Activated naive CD8-positive, alpha-beta T cell (primary cell): Measurements from ENCODE around the gene OLIG2.

Source experiments
- H3K27ac Mint-ChIP-seq: one replicate; pipeline ENCODE4 v1.8.0; 2021; ENCODE audit warnings: mixed read lengths
- H3K27me3 Mint-ChIP-seq: one replicate; pipeline ENCODE4 v1.8.0; 2021; ENCODE audit warnings: mixed read lengths
- H3K36me3 Mint-ChIP-seq: one replicate; pipeline ENCODE4 v1.8.0; 2021; ENCODE audit warnings: mixed read lengths
- H3K4me1 Mint-ChIP-seq: one replicate; pipeline ENCODE4 v1.8.0; 2021; ENCODE audit warnings: low read depth, mixed read lengths
- H3K4me3 Mint-ChIP-seq: one replicate; pipeline ENCODE4 v1.8.0; 2021; ENCODE audit warnings: mild to moderate bottlenecking, mixed read lengths
- H3K9me3 Mint-ChIP-seq: one replicate; pipeline ENCODE4 v1.8.0; 2021; ENCODE audit warnings: low read depth, mixed read lengths

Gene OLIG2

DNA sequence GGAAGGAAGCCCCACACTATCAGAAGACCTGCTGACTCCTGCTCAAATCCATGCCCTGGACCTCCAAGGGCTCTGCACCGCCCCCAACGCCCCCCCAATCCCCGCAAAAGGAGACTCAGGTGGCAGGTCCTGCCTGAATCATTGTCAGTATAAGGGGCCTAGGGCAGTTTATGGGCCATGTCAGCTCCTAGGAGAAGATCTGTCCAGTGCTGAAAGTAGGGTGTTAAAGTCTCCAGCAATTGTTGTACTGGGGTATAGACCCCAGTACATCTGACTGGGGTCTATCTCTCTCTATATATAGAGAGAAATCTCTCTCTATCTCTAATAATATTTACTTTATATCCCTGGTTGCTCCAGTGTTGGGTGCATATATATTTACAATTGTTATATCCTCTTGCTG is 12.1 kb upstream of the OLIG2 start:
- no peaks in the 10 kb centered on the region for H3K4me1 Mint-ChIP-seq
- H3K27me3 Mint-ChIP-seq: peaks cover 38% of the 10 kb centered on the region

DNA sequence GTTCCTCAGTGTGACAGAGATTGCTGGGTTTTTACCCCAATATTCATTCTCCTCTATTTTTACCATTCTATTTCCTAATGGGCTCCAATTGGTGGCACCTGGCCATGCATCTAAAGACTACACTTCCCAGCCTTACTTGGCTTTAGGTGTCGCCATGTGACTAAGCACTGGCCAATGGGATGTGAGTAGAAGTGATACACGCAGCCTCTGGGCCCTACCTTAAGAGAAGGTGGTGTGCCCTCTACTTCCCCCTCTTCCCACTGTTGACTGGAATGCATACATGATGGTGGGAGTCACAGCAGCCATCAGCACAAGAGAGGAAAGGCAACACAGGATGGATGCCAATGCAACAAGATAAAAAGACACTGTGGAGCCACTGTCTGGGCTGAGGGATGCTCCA is 11.4 kb upstream of the OLIG2 start:
- H3K4me3 Mint-ChIP-seq: no peak overlapping the region
- no peak overlapping the region for H3K27ac Mint-ChIP-seq
- peaks cover 43% of the 10 kb centered on the region for H3K27me3 Mint-ChIP-seq
- no peaks in the 10 kb centered on the region for H3K9me3 Mint-ChIP-seq
- peaks cover 6% of the 10 kb centered on the region for H3K4me1 Mint-ChIP-seq
- H3K36me3 Mint-ChIP-seq: no peaks in the 10 kb centered on the region

More for the DNA sequence above, 12.1 kb upstream of the OLIG2 start:
- Mint-ChIP-seq H3K4me3 (no peak overlapping the region), H3K9me3 (no peaks in the 10 kb centered on the region), H3K27ac (no peak overlapping the region), H3K36me3 (no peaks in the 10 kb centered on the region)

DNA sequence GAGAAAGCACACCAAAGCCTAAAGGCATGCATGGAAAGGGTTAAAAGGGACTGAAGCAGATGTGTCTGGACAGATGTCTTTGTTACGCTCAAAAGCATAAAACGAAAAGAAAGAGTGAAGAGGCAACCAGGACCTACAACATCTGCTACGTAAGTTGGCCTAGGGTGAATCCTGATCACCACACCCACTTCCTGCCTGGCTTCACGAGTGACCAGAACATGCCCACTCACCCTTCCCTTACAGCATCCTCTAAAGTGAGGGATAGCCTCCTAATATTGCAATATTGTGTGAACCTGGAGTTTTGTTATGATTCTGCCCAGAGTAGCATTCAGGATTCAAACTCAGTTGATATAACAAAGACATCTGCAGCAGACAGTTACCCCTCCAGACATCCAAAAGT is 10.6 kb upstream of the OLIG2 start:
- Mint-ChIP-seq H3K4me3 (no peak overlapping the region), H3K27me3 (peaks cover 45% of the 10 kb centered on the region), H3K36me3 (no peaks in the 10 kb centered on the region), H3K4me1 (peaks cover 8% of the 10 kb centered on the region), H3K27ac (no peak overlapping the region), H3K9me3 (no peaks in the 10 kb centered on the region)

DNA sequence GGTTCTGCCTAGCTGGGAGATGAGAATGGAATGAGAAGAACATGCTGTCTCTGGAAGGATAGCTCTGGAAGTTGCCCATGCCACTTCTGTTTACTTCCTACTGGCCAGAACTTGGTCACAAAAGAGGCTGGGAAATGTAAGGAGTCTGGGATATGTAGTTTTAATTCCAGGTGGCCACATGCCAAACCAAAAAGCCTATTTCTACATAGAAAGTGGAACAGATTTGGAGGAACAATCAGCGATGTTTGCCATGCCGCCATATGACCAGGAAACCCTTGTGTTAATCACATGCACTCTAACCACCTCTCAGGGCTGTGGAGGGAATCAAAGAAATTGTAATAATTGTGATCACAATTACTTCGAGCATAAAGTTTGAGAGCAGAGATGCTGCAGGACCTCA is 10.0 kb upstream of the OLIG2 start:
- no peak overlapping the region for H3K4me3 Mint-ChIP-seq
- peaks cover 13% of the 10 kb centered on the region for H3K4me1 Mint-ChIP-seq
- H3K27me3 Mint-ChIP-seq: peaks cover 44% of the 10 kb centered on the region
- H3K9me3 Mint-ChIP-seq: no peaks in the 10 kb centered on the region
- H3K36me3 Mint-ChIP-seq: no peaks in the 10 kb centered on the region
- H3K27ac Mint-ChIP-seq: no peak overlapping the region

DNA sequence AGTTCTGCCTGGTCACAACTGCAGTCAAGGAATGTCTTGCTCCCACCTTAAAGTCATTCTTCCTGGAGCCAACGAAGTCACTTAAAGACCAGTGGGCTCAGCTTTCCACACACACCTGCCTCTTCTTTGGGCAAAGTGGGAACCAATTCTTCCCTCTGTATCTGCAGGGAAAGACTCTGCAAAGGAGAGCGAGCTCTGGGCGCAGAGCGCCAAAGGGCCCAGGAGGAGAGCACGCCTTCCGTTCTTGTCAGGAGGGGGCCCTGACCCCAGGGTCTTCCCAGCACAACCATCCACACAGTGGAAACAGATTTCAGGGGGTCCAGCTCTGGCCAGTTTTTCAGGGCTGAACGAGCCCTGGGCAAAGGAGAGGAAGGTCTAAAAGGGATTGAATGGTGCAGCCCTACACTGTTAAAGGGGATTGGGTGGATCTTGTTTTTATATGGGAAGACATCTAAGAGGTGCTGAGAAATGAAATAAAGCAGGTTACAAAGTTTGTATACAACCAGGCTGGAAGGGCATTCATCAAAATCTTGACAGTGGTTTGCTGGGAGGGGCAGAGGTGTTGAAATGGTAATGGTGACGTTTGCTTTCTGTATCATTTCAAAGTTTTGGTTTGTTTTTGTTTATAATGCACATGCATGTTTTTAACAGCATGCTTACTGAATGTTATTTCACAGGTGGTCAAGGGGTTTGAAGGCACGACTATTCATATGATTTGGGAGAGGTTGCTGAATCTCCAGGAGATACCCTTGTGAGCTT is 6.8 kb upstream of the OLIG2 start:
- Mint-ChIP-seq H3K36me3 (no peaks in the 10 kb centered on the region), H3K27me3 (peaks cover 59% of the 10 kb centered on the region), H3K27ac (no peak overlapping the region), H3K9me3 (no peaks in the 10 kb centered on the region), H3K4me1 (peaks cover 28% of the 10 kb centered on the region), H3K4me3 (peak overlapping the region; percentile 81)

DNA sequence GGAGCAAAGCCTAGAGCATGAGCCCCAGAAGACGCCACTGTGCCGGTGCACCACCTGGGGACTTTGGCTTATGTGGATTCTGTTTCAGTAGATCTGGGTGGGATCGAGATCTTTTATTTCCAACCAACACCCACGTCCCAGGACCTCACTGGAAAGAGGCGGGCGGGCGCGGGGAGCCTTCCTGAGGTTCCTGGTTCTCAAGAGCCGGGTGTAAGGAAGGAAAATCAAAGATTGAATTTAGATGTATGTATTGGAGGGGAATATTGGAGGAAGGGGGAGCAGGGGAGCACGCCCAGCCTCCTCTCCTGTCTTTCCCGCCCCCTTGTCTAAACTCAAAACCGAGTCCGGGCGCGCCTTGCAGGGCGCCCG is 6.2 kb upstream of the OLIG2 start:
- Mint-ChIP-seq H3K36me3 (no peaks in the 10 kb centered on the region), H3K27me3 (peaks cover 59% of the 10 kb centered on the region), H3K4me3 (peak overlapping the region; percentile 81), H3K9me3 (no peaks in the 10 kb centered on the region), H3K4me1 (peaks cover 34% of the 10 kb centered on the region), H3K27ac (no peak overlapping the region)

DNA sequence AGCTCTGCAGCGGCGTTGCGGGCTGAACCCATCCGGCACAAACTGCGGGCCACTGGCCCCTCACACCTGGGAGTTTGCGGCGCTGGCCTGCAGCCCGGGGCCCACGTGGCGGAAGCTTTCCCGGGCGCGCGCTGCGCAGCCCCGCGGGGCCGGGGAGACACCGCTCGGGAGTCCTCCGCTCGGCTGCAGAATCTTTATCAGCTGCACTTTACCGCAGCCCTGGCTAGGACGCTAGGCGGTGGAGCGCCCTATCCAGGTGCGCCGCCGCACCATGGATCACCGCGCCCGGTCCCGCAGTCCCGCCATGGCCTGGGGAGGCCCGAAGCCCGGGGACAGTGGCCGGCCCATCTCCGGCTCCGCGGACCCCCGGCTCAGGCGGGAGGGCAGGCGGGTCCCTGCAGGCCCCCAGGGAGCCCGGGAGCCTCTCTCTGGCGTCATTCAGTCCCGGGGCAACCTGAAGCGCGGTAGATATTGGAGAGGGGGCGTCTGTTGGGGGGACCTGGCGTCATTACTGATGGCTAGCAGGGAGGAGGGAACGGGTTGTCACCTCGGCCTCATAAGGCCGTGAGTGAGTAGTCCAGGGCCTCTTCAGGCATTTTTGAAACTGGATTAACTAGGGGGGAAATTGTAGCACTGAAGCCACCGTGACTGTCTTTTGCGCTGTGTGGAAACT is 5.7 kb upstream of the OLIG2 start:
- Mint-ChIP-seq H3K9me3 (no peaks in the 10 kb centered on the region), H3K36me3 (no peaks in the 10 kb centered on the region), H3K4me3 (peak overlapping the region; percentile 81), H3K27ac (no peak overlapping the region), H3K4me1 (peaks cover 38% of the 10 kb centered on the region), H3K27me3 (peaks cover 62% of the 10 kb centered on the region)

DNA sequence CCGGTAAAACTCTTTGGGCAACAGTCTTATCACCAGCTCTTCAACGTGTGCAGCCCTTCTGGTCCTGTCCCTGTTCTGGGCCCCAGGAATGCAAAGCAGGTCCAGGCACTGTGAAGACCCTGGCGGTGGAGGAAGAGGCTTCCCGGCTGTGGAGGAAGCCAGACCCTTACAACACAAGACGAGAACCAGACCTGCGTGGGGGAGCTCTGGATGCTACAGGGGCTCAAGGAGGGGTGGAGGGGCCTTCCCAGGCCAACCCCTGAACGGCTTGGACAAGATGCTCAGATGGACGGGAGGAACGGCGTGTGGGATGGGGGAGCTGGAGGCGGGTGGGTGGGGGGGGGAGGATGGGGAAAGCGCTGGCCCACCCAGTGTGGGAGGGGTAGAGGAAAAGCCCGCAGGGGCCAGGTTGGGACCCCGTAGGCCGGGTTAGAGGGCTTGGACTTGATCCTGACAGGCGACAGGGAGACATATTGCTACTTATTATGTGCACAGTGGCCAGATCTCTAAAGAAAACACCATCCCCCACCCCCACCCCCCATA is 5.1 kb upstream of the OLIG2 start:
- no peak overlapping the region for H3K27ac Mint-ChIP-seq
- no peaks in the 10 kb centered on the region for H3K36me3 Mint-ChIP-seq
- peaks cover 38% of the 10 kb centered on the region for H3K4me1 Mint-ChIP-seq
- peak overlapping the region; percentile 77 for H3K4me3 Mint-ChIP-seq
- H3K9me3 Mint-ChIP-seq: no peaks in the 10 kb centered on the region
- H3K27me3 Mint-ChIP-seq: peaks cover 60% of the 10 kb centered on the region

DNA sequence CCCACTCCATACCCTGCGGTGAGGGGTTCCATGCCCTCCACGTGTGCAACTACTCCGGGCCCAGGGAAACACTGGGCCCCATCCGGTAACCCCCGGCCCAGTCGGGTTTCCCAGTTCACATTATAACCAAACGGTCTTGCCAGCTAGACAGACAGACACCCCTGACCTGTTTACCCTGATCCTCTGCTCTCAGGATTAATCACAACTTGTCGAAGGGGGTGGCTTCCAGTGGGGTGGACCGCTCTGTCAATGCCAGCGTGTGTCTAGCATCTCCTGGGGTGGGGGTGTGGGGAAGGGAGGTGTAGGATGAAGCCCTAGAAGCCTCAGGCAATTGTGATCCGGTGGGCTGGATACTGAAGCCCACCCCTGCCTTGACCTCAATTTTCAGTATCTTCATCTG is 4.6 kb upstream of the OLIG2 start:
- peak overlapping the region; percentile 20 for H3K4me3 Mint-ChIP-seq
- H3K4me1 Mint-ChIP-seq: peaks cover 42% of the 10 kb centered on the region
- no peak overlapping the region for H3K27ac Mint-ChIP-seq
- no peaks in the 10 kb centered on the region for H3K36me3 Mint-ChIP-seq
- no peaks in the 10 kb centered on the region for H3K9me3 Mint-ChIP-seq
- H3K27me3 Mint-ChIP-seq: peaks cover 60% of the 10 kb centered on the region

DNA sequence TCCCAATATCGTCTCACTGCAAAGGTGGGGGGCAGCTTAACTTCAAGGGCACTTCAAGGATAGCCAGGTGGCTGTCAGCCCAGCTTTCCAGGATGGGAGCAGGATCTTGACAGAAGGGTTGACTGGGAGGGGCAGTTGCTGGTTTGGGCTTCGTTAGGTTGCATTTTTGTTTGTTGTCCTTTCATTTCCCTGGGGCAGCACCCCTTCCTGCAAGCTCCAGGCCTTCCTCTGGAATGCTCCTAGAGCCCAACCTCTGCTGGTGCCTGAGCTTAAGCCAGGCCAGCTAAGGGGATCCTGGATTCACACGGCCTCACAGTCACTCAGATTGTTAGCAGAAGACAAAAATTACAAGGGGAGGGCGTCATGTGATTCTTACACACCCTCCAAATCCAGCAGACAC is 4.1 kb upstream of the OLIG2 start:
- Mint-ChIP-seq H3K36me3 (no peaks in the 10 kb centered on the region), H3K4me1 (peaks cover 47% of the 10 kb centered on the region), H3K9me3 (no peaks in the 10 kb centered on the region), H3K27ac (no peak overlapping the region), H3K27me3 (peaks cover 61% of the 10 kb centered on the region), H3K4me3 (no peak overlapping the region)

DNA sequence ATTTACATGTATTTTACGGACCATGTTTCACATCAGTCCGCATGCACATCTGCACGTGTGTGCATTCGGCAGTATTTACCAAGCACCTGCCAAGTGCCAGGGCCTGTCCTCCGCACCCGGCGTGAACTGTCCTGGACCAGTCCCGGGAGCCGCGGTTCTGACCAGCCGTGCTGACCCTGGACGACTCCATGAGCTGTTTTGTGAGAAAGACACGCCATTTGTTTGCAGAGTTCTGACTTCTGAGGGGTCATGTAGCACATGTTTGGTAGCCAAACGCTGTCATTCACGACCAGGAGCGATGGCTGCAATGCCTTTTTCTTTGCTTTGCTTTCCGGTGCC is 3.3 kb upstream of the OLIG2 start:
- H3K36me3 Mint-ChIP-seq: no peaks in the 10 kb centered on the region
- H3K4me3 Mint-ChIP-seq: peak overlapping the region; percentile 74
- H3K27me3 Mint-ChIP-seq: peaks cover 56% of the 10 kb centered on the region
- peak overlapping the region; percentile 50 for H3K27ac Mint-ChIP-seq
- no peaks in the 10 kb centered on the region for H3K9me3 Mint-ChIP-seq
- peaks cover 49% of the 10 kb centered on the region for H3K4me1 Mint-ChIP-seq

DNA sequence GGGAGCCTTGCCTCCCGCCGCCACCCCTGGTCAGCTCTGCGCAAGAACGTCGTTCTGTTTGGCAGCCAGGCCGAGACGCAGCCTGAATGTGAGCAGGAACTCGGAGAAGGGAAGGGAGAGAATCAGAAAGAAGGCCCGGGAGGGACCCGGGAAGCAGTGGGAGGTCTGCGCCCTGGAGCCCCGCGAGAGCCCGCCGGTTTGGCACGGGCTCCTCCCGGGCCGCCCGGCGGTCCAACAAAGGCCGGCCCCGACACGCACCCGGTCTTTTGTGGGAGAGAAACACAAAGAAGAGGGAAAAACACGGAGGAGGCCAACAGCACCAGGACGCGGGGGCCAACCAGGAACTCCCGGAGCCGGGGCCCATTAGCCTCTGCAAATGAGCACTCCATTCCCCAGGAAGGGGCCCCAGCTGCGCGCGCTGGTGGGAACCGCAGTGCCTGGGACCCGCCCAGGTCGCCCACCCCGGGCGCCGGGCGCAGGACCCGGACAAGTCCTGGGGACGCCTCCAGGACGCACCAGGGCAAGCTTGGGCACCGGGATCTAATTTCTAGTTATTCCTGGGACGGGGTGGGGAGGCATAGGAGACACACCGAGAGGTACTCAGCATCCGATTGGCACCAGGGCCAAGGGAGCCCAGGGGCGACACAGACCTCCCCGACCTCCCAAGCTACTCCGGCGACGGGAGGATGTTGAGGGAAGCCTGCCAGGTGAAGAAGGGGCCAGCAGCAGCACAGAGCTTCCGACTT is 2.7 kb upstream of the OLIG2 start:
- Mint-ChIP-seq H3K4me3 (peak overlapping the region; percentile 74), H3K36me3 (no peaks in the 10 kb centered on the region), H3K9me3 (no peaks in the 10 kb centered on the region), H3K4me1 (peaks cover 49% of the 10 kb centered on the region), H3K27me3 (peaks cover 53% of the 10 kb centered on the region), H3K27ac (peak overlapping the region; percentile 50)

DNA sequence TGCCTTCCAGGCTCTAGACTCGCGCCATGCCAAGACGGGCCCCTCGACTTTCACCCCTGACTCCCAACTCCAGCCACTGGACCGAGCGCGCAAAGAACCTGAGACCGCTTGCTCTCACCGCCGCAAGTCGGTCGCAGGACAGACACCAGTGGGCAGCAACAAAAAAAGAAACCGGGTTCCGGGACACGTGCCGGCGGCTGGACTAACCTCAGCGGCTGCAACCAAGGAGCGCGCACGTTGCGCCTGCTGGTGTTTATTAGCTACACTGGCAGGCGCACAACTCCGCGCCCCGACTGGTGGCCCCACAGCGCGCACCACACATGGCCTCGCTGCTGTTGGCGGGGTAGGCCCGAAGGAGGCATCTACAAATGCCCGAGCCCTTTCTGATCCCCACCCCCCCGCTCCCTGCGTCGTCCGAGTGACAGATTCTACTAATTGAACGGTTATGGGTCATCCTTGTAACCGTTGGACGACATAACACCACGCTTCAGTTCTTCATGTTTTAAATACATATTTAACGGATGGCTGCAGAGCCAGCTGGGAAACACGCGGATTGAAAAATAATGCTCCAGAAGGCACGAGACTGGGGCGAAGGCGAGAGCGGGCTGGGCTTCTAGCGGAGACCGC is 2.0 kb upstream of the OLIG2 start:
- H3K36me3 Mint-ChIP-seq: no peaks in the 10 kb centered on the region
- H3K4me3 Mint-ChIP-seq: peak overlapping the region; percentile 66
- H3K4me1 Mint-ChIP-seq: peaks cover 55% of the 10 kb centered on the region
- H3K27me3 Mint-ChIP-seq: peaks cover 52% of the 10 kb centered on the region
- no peak overlapping the region for H3K27ac Mint-ChIP-seq
- H3K9me3 Mint-ChIP-seq: no peaks in the 10 kb centered on the region

DNA sequence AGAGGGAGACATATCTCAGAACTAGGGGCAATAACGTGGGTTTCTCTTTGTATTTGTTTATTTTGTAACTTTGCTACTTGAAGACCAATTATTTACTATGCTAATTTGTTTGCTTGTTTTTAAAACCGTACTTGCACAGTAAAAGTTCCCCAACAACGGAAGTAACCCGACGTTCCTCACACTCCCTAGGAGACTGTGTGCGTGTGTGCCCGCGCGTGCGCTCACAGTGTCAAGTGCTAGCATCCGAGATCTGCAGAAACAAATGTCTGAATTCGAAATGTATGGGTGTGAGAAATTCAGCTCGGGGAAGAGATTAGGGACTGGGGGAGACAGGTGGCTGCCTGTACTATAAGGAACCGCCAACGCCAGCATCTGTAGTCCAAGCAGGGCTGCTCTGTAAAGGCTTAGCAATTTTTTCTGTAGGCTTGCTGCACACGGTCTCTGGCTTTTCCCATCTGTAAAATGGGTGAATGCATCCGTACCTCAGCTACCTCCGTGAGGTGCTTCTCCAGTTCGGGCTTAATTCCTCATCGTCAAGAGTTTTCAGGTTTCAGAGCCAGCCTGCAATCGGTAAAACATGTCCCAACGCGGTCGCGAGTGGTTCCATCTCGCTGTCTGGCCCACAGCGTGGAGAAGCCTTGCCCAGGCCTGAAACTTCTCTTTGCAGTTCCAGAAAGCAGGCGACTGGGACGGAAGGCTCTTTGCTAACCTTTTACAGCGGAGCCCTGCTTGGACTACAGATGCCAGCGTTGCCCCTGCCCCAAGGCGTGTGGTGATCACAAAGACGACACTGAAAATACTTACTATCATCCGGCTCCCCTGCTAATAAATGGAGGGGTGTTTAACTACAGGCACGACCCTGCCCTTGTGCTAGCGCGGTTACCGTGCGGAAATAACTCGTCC is 1.3 kb upstream of the OLIG2 start:
- H3K4me3 Mint-ChIP-seq: peak overlapping the region; percentile 66
- no peaks in the 10 kb centered on the region for H3K9me3 Mint-ChIP-seq
- H3K27ac Mint-ChIP-seq: no peak overlapping the region
- H3K27me3 Mint-ChIP-seq: peaks cover 44% of the 10 kb centered on the region
- H3K4me1 Mint-ChIP-seq: peaks cover 55% of the 10 kb centered on the region
- no peaks in the 10 kb centered on the region for H3K36me3 Mint-ChIP-seq
